ENCODE data around the gene BMPR1B.

The BMPR1B gene

GRCh38 chr4:94911106-94911505 is 153.4 kb downstream of the BMPR1B start:
- no peak for TF ChIP-seq GABPA (IDR thresholded peaks at IDR 0.05; ENCODE audit: low read depth)
- TF ChIP-seq REST (IDR thresholded peaks at IDR 0.05; ENCODE audit: insufficient replicate concordance, low read depth): no peak
- TF ChIP-seq CTCF (IDR thresholded peaks at IDR 0.05; ENCODE audit: insufficient read depth, low read length): no peak
- TF ChIP-seq POLR2AphosphoS5 (IDR thresholded peaks at IDR 0.05; ENCODE audit: low read depth): no peak
- no peak for TF ChIP-seq SPI1 (IDR thresholded peaks at IDR 0.05; ENCODE audit: borderline replicate concordance, low read depth)
- no peaks in the 10 kb centered on the region for H3K27me3 ChIP-seq (ENCODE audit: insufficient read depth, poor library complexity, severe bottlenecking)
- H3K27ac ChIP-seq (replicated peaks): no peak overlapping the region
- no peak overlapping the region for H3K4me3 ChIP-seq (replicated peaks; ENCODE audit: insufficient read depth, low read length)
- no peak for DNase-seq (ENCODE audit: low read depth in 1 of 2, low spot score in 1 of 2)

GRCh38 chr4:94912606-94913005 is 154.9 kb downstream of the BMPR1B start:
- H3K27me3 ChIP-seq (ENCODE audit: insufficient read depth, poor library complexity, severe bottlenecking): no peaks in the 10 kb centered on the region
- H3K4me3 ChIP-seq (replicated peaks; ENCODE audit: insufficient read depth, low read length): no peak overlapping the region
- no peak overlapping the region for H3K27ac ChIP-seq (replicated peaks)
- DNase-seq (ENCODE audit: low read depth in 1 of 2, low spot score in 1 of 2): no peak
- no peak for TF ChIP-seq SPI1 (IDR thresholded peaks at IDR 0.05; ENCODE audit: borderline replicate concordance, low read depth)
- no peak for TF ChIP-seq CTCF (IDR thresholded peaks at IDR 0.05; ENCODE audit: insufficient read depth, low read length)
- no peak for TF ChIP-seq POLR2AphosphoS5 (IDR thresholded peaks at IDR 0.05; ENCODE audit: low read depth)
- no peak for TF ChIP-seq GABPA (IDR thresholded peaks at IDR 0.05; ENCODE audit: low read depth)
- no peak for TF ChIP-seq REST (IDR thresholded peaks at IDR 0.05; ENCODE audit: insufficient replicate concordance, low read depth)

- Histone ChIP-seq H3K27ac (replicated peaks) (no peak overlapping the region), H3K27me3 (ENCODE audit: insufficient read depth, poor library complexity, severe bottlenecking) (no peaks in the 10 kb centered on the region), H3K4me3 (replicated peaks; ENCODE audit: insufficient read depth, low read length) (no peak overlapping the region)
- TF ChIP-seq SPI1 (IDR thresholded peaks at IDR 0.05; ENCODE audit: borderline replicate concordance, low read depth) (no peak), CTCF (IDR thresholded peaks at IDR 0.05; ENCODE audit: insufficient read depth, low read length) (no peak), REST (IDR thresholded peaks at IDR 0.05; ENCODE audit: insufficient replicate concordance, low read depth) (no peak), POLR2AphosphoS5 (IDR thresholded peaks at IDR 0.05; ENCODE audit: low read depth) (no peak), GABPA (IDR thresholded peaks at IDR 0.05; ENCODE audit: low read depth) (no peak)
- DNase-seq (ENCODE audit: low read depth in 1 of 2, low spot score in 1 of 2): no peak
These were observed 155.6 kb downstream of the BMPR1B start for GRCh38 chr4:94913316-94913715.

Data from HL-60 (cell line).